ENCODE measurements around the gene DLL1.

DLL1 gene

GRCh38 chr6:170253910-170254269, 37.0 kb downstream of the DLL1 start:
- in situ Hi-C loops (cut with HindIII; ENCODE audit: low sequenced_read_pairs), result loop anchor here (10.0 to 25.0 kb wide), 3 partner anchors 59 to 442 kb away; no protein-coding TSS in a partner anchor

- in situ Hi-C loops (cut with HindIII; ENCODE audit: low sequenced_read_pairs), result loop anchor here (10.0 to 25.0 kb wide), 3 partner anchors 59 to 441 kb away; no protein-coding TSS in a partner anchor
Observed at GRCh38 chr6:170253226-170253909, 37.5 kb downstream of the DLL1 start.

GRCh38 chr6:170251776-170252571, 38.9 kb downstream of the DLL1 start:
- in situ Hi-C loops (cut with HindIII; ENCODE audit: low sequenced_read_pairs), result loop anchor here (10.0 to 25.0 kb wide), 3 partner anchors 57 to 440 kb away; no protein-coding TSS in a partner anchor

- in situ Hi-C loops (cut with HindIII; ENCODE audit: low sequenced_read_pairs), result loop anchor here (10.0 to 25.0 kb wide), 3 partner anchors 56 to 439 kb away; no protein-coding TSS in a partner anchor
Observed at GRCh38 chr6:170250981-170251775, 39.7 kb downstream of the DLL1 start.

GRCh38 chr6:170250455-170250854, 40.4 kb downstream of the DLL1 start:
- in situ Hi-C loops (cut with HindIII; ENCODE audit: low sequenced_read_pairs), result loop anchor here (10.0 to 25.0 kb wide), 3 partner anchors 56 to 438 kb away; no protein-coding TSS in a partner anchor

- in situ Hi-C loops (cut with HindIII; ENCODE audit: low sequenced_read_pairs), result loop anchor here (10.0 to 25.0 kb wide), 3 partner anchors 55 to 438 kb away; no protein-coding TSS in a partner anchor
Observed at GRCh38 chr6:170249817-170250216, 41.1 kb downstream of the DLL1 start.

- in situ Hi-C loops (cut with HindIII; ENCODE audit: low sequenced_read_pairs), result no loop called here
Observed at GRCh38 chr6:170248861-170249600, 41.8 kb downstream of the DLL1 start.

GRCh38 chr6:170248111-170248805, 42.6 kb downstream of the DLL1 start:
- in situ Hi-C loops (cut with HindIII; ENCODE audit: low sequenced_read_pairs), result no loop called here

GRCh38 chr6:170247178-170247701, 43.6 kb downstream of the DLL1 start:
- in situ Hi-C loops (cut with HindIII; ENCODE audit: low sequenced_read_pairs), result no loop called here

- in situ Hi-C loops (cut with HindIII; ENCODE audit: low sequenced_read_pairs), result no loop called here
Observed at GRCh38 chr6:170245475-170245992, 45.3 kb downstream of the DLL1 start.

- in situ Hi-C loops (cut with HindIII; ENCODE audit: low sequenced_read_pairs), result no loop called here
Observed at GRCh38 chr6:170244721-170245474, 46.0 kb downstream of the DLL1 start.

- in situ Hi-C loops (cut with HindIII; ENCODE audit: low sequenced_read_pairs), result no loop called here
Observed at GRCh38 chr6:170243791-170244291, 47.0 kb downstream of the DLL1 start.

- in situ Hi-C loops (cut with HindIII; ENCODE audit: low sequenced_read_pairs), result no loop called here
Observed at GRCh38 chr6:170243386-170243785, 47.5 kb downstream of the DLL1 start.

GRCh38 chr6:170238741-170239565, 51.9 kb downstream of the DLL1 start:
- in situ Hi-C loops (cut with HindIII; ENCODE audit: low sequenced_read_pairs), result no loop called here

- in situ Hi-C loops (cut with HindIII; ENCODE audit: low sequenced_read_pairs), result no loop called here
Observed at GRCh38 chr6:170237999-170238740, 52.7 kb downstream of the DLL1 start.

- in situ Hi-C loops (cut with HindIII; ENCODE audit: low sequenced_read_pairs), result no loop called here
Observed at GRCh38 chr6:170236131-170236836, 54.6 kb downstream of the DLL1 start.

Measured in DLD1 (cell line).